CD4-positive, alpha-beta T cell treated with Interferon alpha-2 for 1 hour (primary cell): ENCODE measurements around the gene CUEDC1.

ENCODE experiments used
- DNase-seq, 2 donors: peaks; one replicate each; pipeline ENCODE4 v3.0.0-alpha.2; 2020 to 2022

The CUEDC1 gene

DNA sequence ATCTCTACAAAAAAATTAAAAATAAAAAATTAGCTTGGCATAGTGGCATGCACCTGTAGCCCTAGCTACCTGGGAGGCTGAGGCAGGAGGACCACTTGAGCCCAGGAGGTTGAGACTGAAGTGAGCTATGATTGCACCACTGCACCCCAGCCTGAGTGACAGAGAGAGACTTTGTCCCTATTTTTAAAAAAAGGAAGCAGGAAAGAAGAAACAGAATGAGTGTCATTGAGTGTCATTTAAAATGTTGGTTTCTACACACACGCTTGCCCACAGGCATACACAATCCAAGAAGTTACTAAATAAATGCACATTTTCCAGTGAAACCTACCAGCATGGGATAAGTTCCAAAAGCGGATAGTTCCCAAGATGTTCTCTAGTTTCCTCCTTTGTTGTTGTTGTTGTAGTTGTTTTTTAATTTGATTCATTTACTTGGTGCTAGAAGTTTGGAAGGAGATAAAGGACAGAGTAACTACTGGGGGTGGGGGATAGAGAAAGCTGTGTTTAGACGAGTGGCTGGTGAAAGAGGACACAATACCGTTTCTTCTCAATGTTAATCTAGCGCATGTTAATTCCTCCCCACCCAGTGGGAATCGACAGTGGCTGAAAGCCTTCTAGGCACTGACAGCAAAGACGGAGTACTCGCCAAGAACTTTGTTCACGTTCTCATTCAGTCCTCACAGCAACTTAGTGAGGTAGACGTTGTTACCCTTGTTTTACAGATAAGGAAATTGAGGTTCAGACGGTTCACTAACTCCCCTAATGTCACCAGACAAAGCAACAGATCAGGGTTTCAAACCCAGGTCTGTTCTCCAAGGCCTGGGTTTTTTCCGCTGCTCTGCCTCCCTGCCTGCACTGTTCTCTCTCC is 122.7 kb downstream of the CUEDC1 start:
- no peak for DNase-seq

- no peak for DNase-seq
Measured at GRCh38 chr17:57830880-57831279, 124.3 kb downstream of the CUEDC1 start.

GRCh38 chr17:57823469-57824401 is 131.5 kb downstream of the CUEDC1 start:
- DNase-seq = no peak

DNA sequence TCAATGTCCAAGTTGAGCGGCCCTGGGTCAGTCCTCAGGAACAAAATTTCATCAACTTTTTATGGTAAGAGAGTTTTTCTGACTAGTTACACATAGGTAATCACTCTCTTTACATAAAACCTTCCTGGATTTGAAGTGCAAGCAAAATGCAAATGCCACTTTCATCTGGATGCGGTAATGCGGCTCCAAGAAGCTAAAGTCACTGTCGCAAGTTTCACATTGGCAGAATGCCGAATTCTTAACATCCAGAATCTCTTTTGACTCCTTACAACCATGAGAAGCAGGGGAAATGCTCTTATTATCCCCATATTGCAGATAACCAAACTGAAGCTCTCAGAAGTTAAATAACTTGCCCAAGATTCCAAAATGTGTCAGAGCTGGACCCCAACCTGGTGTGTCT is 135.3 kb downstream of the CUEDC1 start:
- DNase-seq = no peak

GRCh38 chr17:57819285-57819684 is 135.9 kb downstream of the CUEDC1 start:
- DNase-seq = no peak

DNA sequence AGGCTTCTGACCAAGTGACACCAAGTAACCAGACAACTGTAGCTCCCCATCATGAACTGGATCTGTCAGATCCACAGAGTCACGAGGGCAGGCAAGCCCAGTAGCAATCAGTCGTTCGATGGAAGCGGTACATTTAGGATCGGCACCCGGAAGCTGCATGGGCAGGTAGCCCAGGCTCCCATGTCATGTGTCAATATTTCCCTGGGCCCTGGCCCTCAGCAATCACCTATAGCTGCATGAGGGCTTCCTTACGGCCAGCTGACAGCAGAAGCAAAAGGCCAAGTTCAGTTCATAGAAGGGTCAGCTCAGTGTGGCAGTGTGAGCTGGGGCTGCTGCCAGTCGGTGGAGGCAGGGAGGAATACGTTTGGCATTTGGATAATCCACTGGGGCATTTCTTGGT is 137.1 kb downstream of the CUEDC1 start:
- DNase-seq = no peak

GRCh38 chr17:57817299-57817698 is 137.9 kb downstream of the CUEDC1 start:
- DNase-seq = no peak

DNA sequence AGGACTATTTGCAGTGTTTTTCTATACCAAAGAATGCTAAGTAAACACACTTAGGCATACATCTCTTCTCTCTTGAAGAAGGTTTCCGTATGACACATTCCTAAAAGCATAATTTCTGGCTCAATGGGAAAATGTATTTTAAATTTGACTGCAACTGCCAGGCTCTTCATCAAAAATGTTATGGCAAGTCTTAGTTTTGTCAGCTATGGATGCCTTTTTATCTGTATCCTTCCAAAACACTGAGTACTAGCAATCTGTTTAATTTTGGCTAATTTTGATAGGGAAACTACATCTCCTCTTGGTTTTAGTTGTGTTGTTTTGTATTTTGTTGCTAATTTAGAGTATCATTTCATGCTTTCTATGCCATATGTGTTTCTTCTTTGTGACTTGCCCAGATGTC is 140.8 kb downstream of the CUEDC1 start:
- DNase-seq = no peak

DNA sequence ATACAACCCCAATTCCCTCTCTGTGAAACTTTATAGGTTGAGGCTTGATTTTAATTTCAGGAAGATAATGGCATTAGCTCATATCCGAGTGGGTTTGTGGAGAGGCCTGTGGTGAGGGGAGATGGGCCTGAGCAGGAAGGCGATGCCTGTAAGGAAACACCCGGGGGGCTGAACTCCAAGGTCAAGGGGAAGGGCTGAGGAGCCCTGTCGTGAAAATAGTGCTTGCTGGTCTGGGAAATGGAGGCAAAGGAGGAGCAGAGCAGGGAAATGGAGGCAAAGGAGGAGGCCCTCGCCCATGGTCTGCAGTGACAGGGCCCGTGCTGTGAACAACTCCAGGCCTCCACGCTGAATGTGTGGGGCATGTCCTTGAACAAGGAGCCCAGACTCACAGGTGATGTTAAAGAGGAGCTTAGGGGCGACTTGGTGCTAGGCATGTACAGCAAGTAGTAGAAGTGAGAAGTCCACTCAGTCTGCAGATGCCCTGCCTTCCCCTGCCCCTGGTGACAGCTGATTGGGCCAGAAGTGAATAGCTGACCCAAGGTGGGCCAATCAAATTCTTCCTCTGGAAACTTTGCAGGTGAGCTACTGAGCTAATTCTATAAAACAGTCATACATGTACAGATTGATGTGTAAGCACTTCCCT is 143.5 kb downstream of the CUEDC1 start:
- no peak for DNase-seq
